HFF-Myc (cell line): ENCODE measurements around the gene IFT43.

Experiments used
- DNase-seq: peaks from one replicate; pipeline ENCODE4 v3.0.0-alpha.2; 2011; ENCODE audit warnings: low read depth; ENCODE audit errors: extremely low read depth
- H3K4me3 ChIP-seq: replicated peaks from 2 replicates; pipeline ENCODE4 v1.5.1; 2011; ENCODE audit warnings: low read depth, mild to moderate bottlenecking, control low read depth, low read length
- TF ChIP-seq, protein P1 (sequence below): IDR thresholded peaks from 2 replicates; pipeline ENCODE4 v1.5.1; 2012; ENCODE audit warnings: mild to moderate bottlenecking, low read depth, low read length, control low read depth; ENCODE audit errors: missing control alignments

IFT43 gene

DNA sequence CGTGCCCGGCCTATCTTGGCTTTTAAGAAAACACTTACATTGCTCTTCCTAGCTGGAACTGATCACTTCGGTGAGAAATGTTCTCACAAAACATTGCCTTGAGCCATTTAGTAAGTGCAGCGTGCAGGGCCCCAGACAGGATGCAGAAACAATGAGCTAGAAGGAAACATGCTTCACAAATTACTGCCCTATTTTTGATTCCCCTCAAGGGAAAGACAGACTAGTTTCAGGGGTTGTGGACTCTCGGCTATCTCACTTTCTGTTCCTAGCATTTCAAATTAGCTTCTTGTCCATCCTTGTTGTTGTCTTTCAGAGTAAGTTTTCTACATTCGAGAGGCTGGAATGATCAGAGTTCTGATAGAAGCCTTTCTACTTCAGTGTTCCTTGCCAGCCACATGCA, 25.3 kb upstream of the IFT43 start:
- no peak for DNase-seq
- TF ChIP-seq, protein P1, sequence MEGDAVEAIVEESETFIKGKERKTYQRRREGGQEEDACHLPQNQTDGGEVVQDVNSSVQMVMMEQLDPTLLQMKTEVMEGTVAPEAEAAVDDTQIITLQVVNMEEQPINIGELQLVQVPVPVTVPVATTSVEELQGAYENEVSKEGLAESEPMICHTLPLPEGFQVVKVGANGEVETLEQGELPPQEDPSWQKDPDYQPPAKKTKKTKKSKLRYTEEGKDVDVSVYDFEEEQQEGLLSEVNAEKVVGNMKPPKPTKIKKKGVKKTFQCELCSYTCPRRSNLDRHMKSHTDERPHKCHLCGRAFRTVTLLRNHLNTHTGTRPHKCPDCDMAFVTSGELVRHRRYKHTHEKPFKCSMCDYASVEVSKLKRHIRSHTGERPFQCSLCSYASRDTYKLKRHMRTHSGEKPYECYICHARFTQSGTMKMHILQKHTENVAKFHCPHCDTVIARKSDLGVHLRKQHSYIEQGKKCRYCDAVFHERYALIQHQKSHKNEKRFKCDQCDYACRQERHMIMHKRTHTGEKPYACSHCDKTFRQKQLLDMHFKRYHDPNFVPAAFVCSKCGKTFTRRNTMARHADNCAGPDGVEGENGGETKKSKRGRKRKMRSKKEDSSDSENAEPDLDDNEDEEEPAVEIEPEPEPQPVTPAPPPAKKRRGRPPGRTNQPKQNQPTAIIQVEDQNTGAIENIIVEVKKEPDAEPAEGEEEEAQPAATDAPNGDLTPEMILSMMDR = no peak
- H3K4me3 ChIP-seq = no peak overlapping the region

DNA sequence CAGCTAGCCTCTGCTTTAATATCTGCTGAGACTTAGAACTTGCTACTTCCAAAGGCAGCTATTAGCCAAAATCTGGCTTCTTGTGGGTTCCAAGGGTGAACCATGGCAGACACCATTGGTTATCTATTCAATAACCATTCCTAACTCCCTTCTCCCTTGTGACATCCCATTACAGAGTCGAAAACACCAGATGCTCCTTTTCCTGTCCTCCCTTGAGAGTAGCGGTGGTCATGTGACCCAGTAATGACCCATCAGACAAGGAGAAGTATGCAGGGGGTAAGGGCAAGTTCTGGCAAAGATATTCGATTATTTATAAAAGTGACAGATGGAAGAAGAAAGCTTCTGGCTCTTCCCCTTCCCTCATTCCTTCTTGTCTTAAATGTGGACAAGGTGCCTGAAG, 23.9 kb upstream of the IFT43 start:
- TF ChIP-seq, protein P1 = no peak
- DNase-seq = no peak
- H3K4me3 ChIP-seq = no peak overlapping the region

GRCh38 chr14:75967866-75968265, 17.7 kb upstream of the IFT43 start:
- H3K4me3 ChIP-seq = no peak overlapping the region
- no peak for DNase-seq
- TF ChIP-seq, protein P1 = no peak

- no peak for DNase-seq
- H3K4me3 ChIP-seq = no peak overlapping the region
- TF ChIP-seq, protein P1 = no peak
Observed at GRCh38 chr14:75968456-75968855, 17.1 kb upstream of the IFT43 start.

DNA sequence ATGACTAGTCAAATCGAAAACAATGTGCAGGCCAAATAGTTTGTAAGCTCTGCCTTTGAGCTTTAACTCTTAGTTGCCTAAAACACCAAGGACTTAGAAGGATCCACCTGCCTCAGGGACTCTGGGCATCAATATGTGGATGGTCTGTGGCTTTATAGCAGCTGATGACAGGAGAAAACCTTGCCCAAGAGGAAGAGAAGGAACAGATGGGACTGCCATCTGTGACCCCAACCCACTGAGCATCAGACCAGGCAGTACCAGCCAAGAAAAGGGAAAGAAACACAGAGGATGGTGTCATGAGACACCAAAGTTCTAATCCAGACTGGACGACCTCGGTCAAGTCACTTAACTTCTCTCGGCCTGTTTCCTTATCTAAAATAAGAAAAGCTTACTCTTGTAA, 16.4 kb upstream of the IFT43 start:
- TF ChIP-seq, protein P1 = no peak
- no peak overlapping the region for H3K4me3 ChIP-seq
- DNase-seq = no peak

- TF ChIP-seq, protein P1 = no peak
- no peak overlapping the region for H3K4me3 ChIP-seq
- DNase-seq = no peak
Observed at GRCh38 chr14:75969891-75970290, 15.7 kb upstream of the IFT43 start.

- H3K4me3 ChIP-seq = no peak overlapping the region
- DNase-seq = no peak
- TF ChIP-seq, protein P1 = no peak
Observed at GRCh38 chr14:75970989-75971388, 14.6 kb upstream of the IFT43 start.
